Erythroblast (primary cell): ENCODE data around the gene TEX11.
"Not testable (repeated sequence)": the region's sequence is repeated elsewhere in the genome, so short reads cannot be mapped to it uniquely, and the experiment has no call there.

ENCODE experiments used
- DNase-seq, 2 experiments: peaks; one replicate each; lab custom pipeline; 2025; lab: John Stamatoyannopoulos, UW
- GATA1 ChIP-seq: IDR thresholded peaks from 2 replicates; pipeline ENCODE4 v1.6.1; 2011; ENCODE audit warnings: low read depth, mild to moderate bottlenecking, control low read depth, low read length, moderate library complexity
- POLR2A ChIP-seq: IDR thresholded peaks from 2 replicates; pipeline ENCODE4 v1.6.1; 2011; ENCODE audit warnings: mild to moderate bottlenecking, low read length

The TEX11 gene

DNA sequence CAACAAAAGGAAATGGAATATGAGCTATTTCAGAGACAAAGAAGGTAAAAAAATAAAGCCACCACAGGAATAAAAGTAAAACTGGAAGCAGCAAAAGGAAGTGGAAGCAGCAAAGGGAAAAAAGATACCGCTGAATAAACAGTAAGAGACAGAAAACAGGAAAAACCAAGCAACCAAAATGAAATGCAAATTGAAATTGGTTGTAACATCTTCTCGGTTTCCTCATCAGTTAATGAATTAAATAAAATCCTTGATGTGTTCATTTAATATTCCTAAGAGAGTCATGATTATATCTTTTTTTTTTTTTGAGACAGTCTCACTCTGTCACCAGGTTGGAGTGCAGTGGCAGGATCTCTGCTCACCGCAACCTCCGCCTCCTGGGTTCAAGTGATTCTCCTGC lies 331.1 kb downstream of the TEX11 start:
- no peak for DNase-seq
- no peak for TF ChIP-seq POLR2A
- no peak for TF ChIP-seq GATA1

DNA sequence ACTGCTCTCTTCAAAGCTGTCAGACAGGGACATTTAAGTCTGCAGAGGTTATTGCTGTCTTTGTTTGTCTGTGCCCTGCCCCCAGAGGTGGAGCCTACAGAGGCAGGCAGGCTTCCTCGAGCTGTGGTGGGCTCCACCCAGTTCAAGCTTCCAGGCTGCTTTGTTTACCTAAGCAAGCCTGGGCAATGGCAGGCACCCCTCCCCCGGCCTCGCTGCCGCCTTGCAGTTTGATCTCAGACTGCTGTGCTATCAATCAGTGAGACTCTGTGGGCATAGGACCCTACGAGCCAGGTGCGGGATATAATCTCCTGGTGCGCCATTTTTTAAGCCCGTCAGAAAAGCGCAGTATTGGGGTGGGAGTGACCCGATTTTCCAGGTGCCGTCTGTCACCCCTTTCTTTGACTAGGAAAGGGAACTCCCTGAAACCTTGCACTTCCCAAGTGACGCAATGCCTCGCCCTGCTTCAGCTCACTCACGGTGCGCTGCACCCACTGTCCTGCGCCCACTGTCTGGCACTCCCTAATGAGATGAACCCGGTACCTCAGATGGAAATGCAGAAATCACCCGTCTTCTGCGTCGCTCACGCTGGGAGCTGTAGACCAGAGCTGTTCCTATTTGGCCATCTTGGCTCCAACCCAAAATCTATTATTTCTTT lies 338.5 kb downstream of the TEX11 start:
- not testable (repeated sequence) for DNase-seq

DNA sequence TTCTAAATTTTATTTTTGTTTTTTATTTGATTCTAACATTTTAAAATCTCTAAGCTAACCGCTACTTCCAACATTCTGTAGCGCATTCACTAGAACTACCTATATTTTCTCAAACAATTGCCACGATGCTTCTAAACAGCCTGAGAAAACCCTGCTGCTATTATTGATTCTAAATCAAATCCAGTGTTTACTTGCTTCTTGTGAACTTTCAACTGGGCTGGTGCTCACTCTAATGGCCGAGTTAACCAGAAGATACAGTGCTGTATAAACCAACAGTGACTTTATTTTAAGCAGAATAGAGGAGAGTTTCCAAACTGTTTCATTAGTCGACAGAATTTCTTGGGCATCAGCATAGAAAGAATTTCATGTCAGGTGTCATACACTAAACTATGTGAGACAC lies 353.6 kb downstream of the TEX11 start:
- no peak for TF ChIP-seq POLR2A
- TF ChIP-seq GATA1: no peak
- DNase-seq: no peak

DNA sequence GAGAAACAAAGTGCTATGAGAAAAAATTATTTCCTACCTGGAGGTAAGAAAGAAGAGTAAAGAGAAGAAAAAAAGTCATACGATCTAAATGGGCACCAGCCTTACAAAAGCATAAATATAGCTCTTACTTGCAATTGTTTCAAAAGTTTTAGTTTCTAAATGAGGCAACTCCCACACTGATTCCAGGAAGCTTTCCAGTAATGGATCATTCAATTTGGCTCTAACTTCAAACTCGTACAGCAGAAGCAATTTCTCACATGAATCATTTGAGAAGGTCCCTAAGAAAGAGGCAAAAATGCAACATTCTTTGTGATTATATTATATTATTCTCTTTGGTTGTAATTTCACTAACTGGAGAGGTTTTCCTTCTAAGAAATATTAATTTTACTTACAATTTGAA lies 354.0 kb downstream of the TEX11 start:
- no peak for DNase-seq

DNA sequence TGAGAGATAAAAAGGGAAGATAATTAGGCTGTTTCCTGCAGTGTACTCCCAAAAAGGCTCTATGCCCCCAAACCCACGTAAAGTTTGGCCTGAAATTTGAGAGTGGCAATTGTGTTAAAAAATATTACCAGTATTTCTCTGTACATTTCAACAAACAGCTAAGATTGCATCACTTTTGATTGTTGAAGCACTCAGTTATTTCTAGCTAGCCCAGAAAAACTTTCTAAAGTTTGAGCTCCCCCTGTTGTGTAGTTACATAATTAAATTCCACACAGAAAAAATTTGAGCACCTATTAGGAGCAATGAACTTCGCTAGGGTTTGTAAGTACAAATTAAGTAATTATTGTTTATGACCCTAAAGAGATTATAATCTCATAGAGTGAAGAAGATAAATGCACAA lies 354.4 kb downstream of the TEX11 start:
- TF ChIP-seq GATA1 (no peak), POLR2A (no peak)
- DNase-seq: no peak

More for the DNA sequence above, 354.0 kb downstream of the TEX11 start:
- TF ChIP-seq POLR2A (no peak), GATA1 (no peak)

DNA sequence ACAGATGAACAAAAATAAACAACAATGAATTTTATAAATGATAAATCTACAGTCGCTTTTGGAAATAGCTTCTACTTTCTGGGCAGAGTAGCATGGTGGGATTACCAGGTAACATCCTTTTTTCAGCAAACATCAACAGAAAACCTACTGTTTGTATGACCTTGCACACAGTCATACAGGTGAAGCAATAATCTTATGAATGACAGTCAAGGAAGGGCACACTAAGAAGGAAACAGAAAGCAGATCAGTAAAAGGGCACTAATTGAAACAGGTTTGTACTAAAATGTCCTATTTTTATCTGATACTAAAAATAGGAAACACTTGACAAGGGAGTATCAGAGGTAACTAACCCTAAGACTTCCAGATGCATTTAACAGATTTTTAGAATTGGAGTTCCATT lies 355.0 kb downstream of the TEX11 start:
- TF ChIP-seq GATA1: no peak
- TF ChIP-seq POLR2A: no peak

DNA sequence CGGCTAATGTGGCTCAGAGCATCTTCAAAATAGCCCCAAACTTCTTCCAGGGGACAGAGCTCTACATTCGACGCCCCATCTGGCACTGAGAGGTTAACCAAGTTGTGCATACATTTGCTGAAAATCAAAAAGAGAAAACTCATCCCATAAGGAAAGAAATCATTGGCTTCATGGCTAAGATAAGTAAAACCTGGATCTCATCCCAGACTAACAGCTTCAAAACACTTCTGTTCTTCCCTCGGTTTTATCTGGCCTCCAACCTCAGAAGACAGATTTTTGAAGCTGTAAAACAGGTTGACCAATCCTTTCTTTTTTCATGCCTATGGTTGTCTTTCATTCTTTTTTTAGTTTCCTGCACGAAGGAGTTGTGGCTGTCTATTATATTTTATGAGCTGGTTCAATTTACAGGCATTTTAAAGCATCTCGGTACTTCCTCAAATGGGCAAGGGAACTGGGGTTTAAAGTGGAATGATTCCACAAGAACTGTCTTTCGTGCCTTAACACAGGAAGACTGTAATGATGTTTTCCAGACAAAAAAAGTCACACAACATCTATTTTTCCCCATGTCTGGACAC lies 356.3 kb downstream of the TEX11 start:
- no peak for TF ChIP-seq POLR2A
- TF ChIP-seq GATA1: no peak

More for the DNA sequence above, 355.0 kb downstream of the TEX11 start:
- no peak for DNase-seq

DNA sequence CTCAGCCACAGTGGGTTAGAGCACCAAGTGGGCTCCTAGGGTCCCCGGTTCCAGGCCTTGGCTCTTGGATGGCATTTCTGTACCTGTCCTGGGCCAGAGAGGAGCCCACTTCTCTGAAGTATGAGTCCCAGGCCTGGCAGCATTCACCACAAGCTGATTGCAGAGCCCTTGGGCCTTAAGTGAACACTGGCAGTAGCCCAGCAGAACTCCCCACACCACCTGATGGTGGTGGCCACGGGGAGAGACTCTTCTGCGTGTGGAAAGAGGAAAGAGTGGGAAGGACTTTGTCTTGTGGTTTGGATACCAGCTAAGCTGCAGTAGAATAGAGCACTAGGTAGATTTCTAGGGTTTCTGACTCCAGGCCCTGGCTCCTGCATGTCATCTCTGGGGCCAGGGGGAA lies 359.1 kb downstream of the TEX11 start:
- DNase-seq: no peak
- TF ChIP-seq GATA1 (no peak), POLR2A (no peak)

More for the DNA sequence above, 356.3 kb downstream of the TEX11 start:
- no peak for DNase-seq

DNA sequence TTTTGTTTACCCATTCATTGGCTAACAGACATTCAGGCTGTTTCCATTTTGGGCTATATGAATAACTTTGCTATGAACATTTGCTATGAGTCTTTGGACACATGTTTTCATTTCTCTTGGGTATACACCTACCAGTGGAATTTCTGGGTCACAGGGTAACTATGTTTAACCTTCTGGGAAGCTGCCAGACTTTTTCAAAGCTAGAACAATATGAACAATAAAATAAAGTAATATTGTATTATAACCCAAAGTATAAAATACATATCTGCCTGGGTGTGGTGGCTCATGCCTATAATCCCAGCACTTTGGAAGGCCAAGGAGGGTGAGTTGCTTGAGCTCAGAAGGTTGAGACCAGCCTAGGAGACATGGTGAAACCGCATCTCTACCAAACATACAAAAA lies 373.3 kb downstream of the TEX11 start:
- TF ChIP-seq GATA1: no peak
- no peak for TF ChIP-seq POLR2A

DNA sequence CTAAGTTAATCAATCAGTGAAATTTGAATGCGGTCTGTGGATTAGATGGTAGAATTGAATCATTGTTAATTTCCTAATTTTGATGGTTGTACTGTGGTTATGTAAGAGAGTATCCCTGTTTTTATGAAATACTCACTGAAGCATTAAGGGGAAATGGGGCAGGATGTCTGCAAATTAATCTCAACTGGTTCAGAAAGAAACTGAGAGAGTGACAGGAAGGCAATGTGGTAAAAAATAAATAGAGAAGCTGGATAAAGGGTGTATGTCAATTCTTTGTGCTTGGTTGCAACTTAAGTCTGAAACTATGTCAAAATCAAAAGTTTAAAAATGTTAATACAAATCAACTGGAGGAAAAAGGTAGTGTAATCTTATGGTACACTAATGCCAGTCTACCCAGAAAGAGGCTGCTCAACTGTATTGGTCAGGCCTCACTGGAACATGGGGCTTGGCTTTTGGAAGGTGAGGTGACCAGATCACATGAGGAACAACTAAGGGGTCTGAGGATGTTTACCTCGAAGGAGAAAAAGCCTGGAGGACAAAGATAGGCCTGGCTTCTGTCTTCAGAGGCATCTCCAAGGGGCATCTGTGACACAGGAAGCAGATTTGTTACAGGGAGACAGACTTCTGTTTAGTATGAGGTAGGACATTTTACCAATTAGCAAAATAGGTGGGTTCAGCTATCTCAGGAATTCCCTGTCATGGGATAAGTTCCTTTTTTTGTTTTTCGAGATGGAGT lies 380.7 kb downstream of the TEX11 start:
- no peak for DNase-seq
- TF ChIP-seq GATA1: no peak
- TF ChIP-seq POLR2A: no peak

More for the DNA sequence above, 373.3 kb downstream of the TEX11 start:
- DNase-seq: no peak

DNA sequence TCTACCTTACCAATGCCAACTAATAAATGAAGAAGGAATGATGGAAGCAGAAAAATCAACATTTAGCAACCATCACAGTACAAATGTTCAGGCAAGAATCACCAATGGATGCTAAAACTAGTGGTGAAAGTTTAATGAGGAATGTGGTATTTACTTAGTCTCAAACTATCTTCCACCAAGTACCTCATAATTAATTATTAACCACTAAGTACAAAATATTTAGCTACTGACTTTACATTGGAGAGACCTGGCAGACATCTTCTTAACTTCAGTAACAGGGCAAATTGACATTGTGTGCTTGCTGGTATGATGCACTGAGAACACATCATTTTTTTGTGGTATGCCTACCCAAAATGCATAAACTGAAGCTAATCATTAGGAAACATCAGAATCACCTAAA lies 381.5 kb downstream of the TEX11 start:
- DNase-seq: no peak
- no peak for TF ChIP-seq GATA1
- TF ChIP-seq POLR2A: no peak

DNA sequence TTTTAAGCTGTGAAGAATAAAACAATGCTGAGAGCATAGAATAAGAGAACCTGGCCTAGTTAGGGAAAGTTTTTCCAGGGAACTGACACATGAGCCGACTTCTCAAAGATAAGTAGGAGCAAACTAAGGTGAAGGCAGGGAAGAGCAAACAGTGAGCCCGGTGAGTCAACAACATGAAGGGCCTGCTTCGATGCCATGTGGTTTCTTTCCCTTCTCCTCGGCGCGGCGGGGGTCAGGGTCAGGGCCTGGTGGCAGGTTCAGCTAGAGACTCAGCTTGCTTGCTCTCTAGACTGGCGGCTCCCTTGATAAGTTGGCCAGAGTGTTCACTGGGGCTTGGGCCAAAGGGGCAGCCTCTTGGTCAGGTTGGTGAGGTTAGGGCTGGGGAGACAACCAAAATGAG lies 382.8 kb downstream of the TEX11 start:
- TF ChIP-seq POLR2A (no peak), GATA1 (no peak)
- DNase-seq: no peak

DNA sequence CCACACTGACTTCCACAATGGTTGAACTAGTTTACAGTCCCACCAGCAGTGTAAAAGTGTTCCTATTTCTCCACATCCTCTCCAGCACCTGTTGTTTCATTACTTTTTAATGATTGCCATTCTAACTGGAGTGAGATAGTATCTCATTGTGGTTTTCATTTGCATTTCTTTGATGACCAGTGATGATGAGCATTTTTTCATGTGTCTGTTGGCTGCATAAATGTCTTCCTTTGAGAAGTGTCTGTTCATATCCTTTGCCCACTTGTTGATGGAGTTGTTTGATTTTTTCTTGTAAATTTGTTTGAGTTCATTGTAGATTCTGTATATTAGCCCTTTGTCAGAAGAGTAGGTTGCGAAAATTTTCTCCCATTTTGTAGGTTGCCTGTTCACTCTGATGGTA lies 392.8 kb downstream of the TEX11 start:
- not testable (repeated sequence) for DNase-seq

DNA sequence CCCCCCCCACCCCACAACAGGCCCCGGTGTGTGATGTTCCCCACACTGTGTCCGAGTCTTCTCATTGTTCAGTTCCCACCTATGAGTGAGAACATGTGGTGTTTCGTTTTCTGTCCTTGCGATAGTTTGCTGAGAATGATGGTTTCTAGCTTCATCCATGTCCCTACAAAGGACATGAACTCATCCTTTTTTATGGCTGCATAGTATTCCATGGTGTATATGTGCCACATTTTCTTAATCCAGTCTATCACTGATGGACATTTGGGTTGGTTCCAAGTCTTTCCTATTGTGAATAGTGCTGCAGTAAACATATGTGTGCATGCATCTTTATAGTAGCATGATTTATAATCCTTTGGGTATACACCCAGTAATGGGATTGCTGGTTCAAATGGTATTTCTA lies 393.2 kb downstream of the TEX11 start:
- DNase-seq: not testable (repeated sequence)

DNA sequence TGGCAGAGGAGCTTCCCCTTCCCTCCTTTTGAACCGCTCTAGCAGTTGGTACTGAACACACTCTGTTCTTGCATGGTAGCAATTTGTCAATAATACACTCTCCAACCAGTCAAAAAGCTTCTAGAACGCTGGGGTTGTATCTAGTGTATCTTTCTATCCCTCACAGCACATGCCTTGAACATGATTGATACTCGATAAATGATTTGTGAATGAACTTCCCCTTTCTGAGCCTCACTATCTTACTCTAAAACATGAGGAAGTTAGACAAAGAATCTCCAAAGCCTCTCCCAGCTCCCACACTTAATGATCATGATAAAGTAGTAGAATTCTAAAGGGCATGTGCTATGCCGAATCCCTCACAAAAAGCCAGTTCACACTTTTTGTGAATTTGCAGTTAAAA lies 399.4 kb downstream of the TEX11 start:
- TF ChIP-seq GATA1 (no peak), POLR2A (no peak)

DNA sequence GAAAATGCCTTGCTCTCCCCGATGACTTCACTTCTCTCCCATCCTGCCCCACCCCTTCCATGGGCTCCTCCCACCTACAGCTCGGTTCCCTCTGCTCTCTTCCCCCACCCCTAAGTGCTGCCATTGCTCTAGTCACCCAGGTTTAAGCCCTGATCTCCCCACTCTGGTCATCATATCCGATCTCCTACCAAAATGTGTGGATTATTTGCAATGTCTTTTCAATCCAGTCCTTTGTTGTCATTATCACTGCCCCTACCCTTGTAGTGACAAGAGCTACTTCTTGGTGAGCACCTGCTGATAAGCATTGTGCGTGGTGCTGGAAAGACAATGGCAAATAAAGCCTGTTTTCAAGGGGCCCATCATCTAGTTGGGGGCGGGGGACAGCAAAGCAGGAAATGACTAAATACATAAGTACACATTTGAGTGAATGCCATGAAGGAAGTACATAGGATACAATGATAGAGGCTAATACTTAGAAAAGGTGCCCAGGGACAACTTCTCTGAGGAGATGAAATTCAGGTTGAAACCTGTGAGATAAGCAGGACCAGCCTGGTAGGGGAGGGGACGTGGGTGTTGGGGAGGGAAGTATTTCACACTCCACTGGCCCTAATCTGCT lies 400.1 kb downstream of the TEX11 start:
- TF ChIP-seq POLR2A (no peak), GATA1 (no peak)
- DNase-seq: no peak

More for the DNA sequence above, 399.4 kb downstream of the TEX11 start:
- no peak for DNase-seq
